Neutrophil (primary cell): ENCODE measurements around the gene UGT2B7.

Experiments
- H3K27ac ChIP-seq: fragments of 200-600 bp; sonication (generic); 2 replicates; pipeline ENCODE4 v1.5.1; 2016; ENCODE audit warnings: mild to moderate bottlenecking, moderate library complexity
- H3K27me3 ChIP-seq: fragments of 200-600 bp; sonication (generic); 2 replicates; pipeline ENCODE4 v1.6.0; 2016; ENCODE audit warnings: mild to moderate bottlenecking
- H3K36me3 ChIP-seq: fragments of 200-600 bp; sonication (generic); 2 replicates; pipeline ENCODE4 v1.5.1; 2017
- H3K4me1 ChIP-seq, 2 experiments: fragments of 200-600 bp in 1 of 2; sonication (generic) in 1 of 2; 1 replicate in 1 of 2; 2 replicates in 1 of 2; pipeline versions ENCODE4 v1.5.1 to v1.6.1; 2013 to 2016; ENCODE audit warnings: low read depth in 1 of 2, low read length in 1 of 2, mild to moderate bottlenecking in 1 of 2, moderate library complexity in 1 of 2; ENCODE audit not compliant: control insufficient read depth in 1 of 2, insufficient read depth in 1 of 2
- H3K4me3 ChIP-seq, 2 experiments: fragments of 200-600 bp in 1 of 2; sonication (generic) in 1 of 2; 1 replicate in 1 of 2; 2 replicates in 1 of 2; pipeline ENCODE4 v1.5.1; 2013 to 2016; ENCODE audit warnings: low read depth in 1 of 2, low read length in 1 of 2, mild to moderate bottlenecking in 1 of 2, moderate library complexity in 1 of 2
- H3K9me3 ChIP-seq: fragments of 200-600 bp; sonication (generic); 2 replicates; pipeline ENCODE4 v1.5.1; 2016
- TF ChIP-seq, protein P1 (sequence below): fragments of 200-600 bp; sonication (generic); IDR thresholded peaks from 2 replicates; pipeline ENCODE4 v1.5.1; 2016; ENCODE audit warnings: antibody characterized with exemption

UGT2B7 gene

DNA sequence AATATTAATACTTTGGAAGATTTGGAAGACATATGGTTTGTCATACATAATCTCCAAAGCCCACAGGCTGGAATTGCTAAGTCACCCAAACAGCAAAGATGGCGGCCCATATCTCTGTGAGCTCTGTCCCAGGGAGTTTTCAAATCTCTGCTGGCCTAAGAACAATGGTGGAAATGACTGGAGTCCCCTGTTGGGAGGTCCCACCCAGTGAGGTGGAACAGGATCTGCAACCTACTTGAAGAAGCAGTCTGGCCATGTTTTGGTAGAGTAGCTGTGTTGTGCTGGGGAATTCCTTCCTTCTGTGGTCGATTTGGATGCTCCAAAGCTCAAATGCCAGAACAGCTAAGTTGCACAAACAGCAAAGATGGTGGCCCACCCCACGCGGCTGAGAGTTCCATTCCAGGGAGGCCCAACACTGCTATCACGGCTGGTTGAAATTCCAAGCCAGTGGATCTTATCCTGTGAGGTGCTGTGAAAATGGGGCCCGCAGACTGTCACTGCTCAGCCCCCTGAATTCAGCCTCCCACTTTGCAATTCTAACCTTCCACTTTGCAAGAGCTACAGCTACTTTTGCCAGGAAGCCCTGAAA is 3.2 kb upstream of the UGT2B7 start:
- TF ChIP-seq, protein P1, sequence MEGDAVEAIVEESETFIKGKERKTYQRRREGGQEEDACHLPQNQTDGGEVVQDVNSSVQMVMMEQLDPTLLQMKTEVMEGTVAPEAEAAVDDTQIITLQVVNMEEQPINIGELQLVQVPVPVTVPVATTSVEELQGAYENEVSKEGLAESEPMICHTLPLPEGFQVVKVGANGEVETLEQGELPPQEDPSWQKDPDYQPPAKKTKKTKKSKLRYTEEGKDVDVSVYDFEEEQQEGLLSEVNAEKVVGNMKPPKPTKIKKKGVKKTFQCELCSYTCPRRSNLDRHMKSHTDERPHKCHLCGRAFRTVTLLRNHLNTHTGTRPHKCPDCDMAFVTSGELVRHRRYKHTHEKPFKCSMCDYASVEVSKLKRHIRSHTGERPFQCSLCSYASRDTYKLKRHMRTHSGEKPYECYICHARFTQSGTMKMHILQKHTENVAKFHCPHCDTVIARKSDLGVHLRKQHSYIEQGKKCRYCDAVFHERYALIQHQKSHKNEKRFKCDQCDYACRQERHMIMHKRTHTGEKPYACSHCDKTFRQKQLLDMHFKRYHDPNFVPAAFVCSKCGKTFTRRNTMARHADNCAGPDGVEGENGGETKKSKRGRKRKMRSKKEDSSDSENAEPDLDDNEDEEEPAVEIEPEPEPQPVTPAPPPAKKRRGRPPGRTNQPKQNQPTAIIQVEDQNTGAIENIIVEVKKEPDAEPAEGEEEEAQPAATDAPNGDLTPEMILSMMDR, result no peak
- Histone ChIP-seq H3K27ac (no peak overlapping the region), H3K36me3 (no peaks in the 10 kb centered on the region)

DNA sequence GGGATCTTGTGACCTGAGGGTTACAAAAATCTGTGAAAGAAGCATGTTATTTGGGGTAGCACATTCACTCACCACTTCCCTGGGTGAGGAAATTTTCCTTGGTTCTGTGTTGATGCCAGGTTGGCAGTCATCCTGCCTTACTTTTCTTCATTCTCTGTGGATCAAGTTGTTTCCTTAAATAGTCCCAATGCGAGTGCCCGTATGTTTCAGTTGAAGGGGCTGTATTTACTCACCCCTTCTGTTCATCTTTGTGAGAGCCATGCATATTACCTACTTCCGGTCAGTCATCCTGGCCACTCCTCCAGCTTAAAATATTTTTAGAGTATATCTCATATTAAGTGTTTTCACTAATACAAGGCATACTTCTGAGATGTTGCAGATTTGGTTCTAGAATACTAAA is 2.6 kb upstream of the UGT2B7 start:
- Histone ChIP-seq H3K4me1 (no peaks in the 10 kb centered on the region), H3K9me3 (no peaks in the 10 kb centered on the region), H3K36me3 (no peaks in the 10 kb centered on the region), H3K4me3 (no peak overlapping the region), H3K27ac (no peak overlapping the region), H3K27me3 (no peaks in the 10 kb centered on the region)
- TF ChIP-seq, protein P1, result no peak

More for the DNA sequence above, 3.2 kb upstream of the UGT2B7 start:
- Histone ChIP-seq H3K9me3 (no peaks in the 10 kb centered on the region), H3K4me1 (no peaks in the 10 kb centered on the region), H3K27me3 (no peaks in the 10 kb centered on the region), H3K4me3 (no peak overlapping the region)

DNA sequence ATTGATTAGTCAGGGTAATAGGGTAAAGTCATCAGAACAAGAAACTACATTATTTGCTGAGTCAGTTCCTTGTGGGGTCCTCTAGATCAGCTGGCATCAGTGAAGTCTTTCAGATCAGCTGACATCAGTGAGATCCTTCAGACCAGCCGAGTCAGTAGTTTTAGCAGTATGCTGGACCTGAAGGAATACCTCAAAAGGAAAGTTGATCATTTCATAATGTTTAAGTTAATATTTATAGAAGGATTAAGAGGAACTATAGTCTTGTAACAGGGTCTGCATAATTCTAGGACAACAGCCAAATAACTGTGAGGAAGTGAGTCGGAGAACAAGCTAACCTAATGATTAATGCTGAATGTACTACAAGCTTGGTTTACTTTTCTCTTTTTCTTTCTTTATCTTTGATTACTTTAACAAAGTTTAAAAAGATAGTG is 958 bp upstream of the UGT2B7 start:
- H3K4me3 ChIP-seq, result no peak overlapping the region
- no peaks in the 10 kb centered on the region for H3K9me3 ChIP-seq
- H3K27ac ChIP-seq, result no peak overlapping the region
- TF ChIP-seq, protein P1, result no peak
- no peaks in the 10 kb centered on the region for H3K4me1 ChIP-seq
- H3K27me3 ChIP-seq, result no peaks in the 10 kb centered on the region
- H3K36me3 ChIP-seq, result no peaks in the 10 kb centered on the region

DNA sequence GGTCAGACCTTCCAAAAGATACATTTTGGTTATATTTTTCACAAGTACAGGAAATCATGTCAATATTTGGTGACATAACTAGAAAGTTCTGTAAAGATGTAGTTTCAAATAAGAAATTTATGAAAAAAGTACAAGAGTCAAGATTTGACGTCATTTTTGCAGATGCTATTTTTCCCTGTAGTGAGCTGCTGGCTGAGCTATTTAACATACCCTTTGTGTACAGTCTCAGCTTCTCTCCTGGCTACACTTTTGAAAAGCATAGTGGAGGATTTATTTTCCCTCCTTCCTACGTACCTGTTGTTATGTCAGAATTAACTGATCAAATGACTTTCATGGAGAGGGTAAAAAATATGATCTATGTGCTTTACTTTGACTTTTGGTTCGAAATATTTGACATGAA is 536 bp downstream of the UGT2B7 start:
- Histone ChIP-seq H3K27ac (no peak overlapping the region), H3K4me1 (no peaks in the 10 kb centered on the region)
- TF ChIP-seq, protein P1, result no peak

DNA sequence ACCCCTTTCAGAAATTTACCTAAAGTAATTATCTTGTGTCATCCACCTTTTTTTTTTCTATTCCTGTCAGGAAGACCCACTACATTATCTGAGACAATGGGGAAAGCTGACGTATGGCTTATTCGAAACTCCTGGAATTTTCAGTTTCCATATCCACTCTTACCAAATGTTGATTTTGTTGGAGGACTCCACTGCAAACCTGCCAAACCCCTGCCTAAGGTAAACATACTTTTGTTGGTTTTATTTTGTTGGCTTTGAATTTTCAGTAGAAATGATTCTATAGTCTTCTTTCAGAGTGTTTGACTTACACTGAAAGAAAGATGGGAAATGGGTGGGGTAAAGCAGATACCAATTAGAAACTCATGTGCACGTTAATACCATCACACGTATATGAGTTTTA is 2.2 kb downstream of the UGT2B7 start:
- no peaks in the 10 kb centered on the region for H3K27me3 ChIP-seq
- no peaks in the 10 kb centered on the region for H3K36me3 ChIP-seq

More for the DNA sequence above, 536 bp downstream of the UGT2B7 start:
- Histone ChIP-seq H3K4me3 (no peak overlapping the region), H3K9me3 (no peaks in the 10 kb centered on the region), H3K27me3 (no peaks in the 10 kb centered on the region), H3K36me3 (no peaks in the 10 kb centered on the region)

More for the DNA sequence above, 2.2 kb downstream of the UGT2B7 start:
- no peaks in the 10 kb centered on the region for H3K9me3 ChIP-seq
- no peak overlapping the region for H3K4me3 ChIP-seq
- no peaks in the 10 kb centered on the region for H3K4me1 ChIP-seq
- TF ChIP-seq, protein P1, result no peak
- H3K27ac ChIP-seq, result no peak overlapping the region
